Activated CD4-positive, alpha-beta T cell treated with anti-CD3 and anti-CD28 coated beads, Interleukin-2, Interleukin-6, amounts not matched to agents 100 ng/mL and 50 ng/mL, durations not matched to agents 16 hours and 8 hours (primary cell): ENCODE data around the gene CHI3L1.

Experiments used
- DNase-seq: peaks from one replicate; pipeline ENCODE4 v3.0.0-alpha.2; 2020

The CHI3L1 gene

GRCh38 chr1:203129501-203130231, 56.8 kb downstream of the CHI3L1 start:
- DNase-seq, result no peak
